Endodermal cell (in vitro differentiated cells): ENCODE results near the gene SRSF5. TPM values are rescaled to one million over a fixed set of nuclear protein-coding genes. Genes with fewer than 3 reads are reported as not detected.
"Not testable (repeated sequence)": the region's sequence is repeated elsewhere in the genome, so short reads cannot be mapped to it uniquely, and the experiment has no call there.

Source experiments
- DNase-seq: peaks from one replicate; pipeline ENCODE4 v3.0.0-alpha.2; 2017
- H3K27ac ChIP-seq: 2 replicates; pipeline ENCODE4 v1.5.1; 2013; ENCODE audit warnings: mild to moderate bottlenecking, low read depth, low read length, moderate library complexity
- H3K27me3 ChIP-seq: 2 replicates; pipeline ENCODE4 v1.6.1; 2013; ENCODE audit warnings: mild to moderate bottlenecking, low read length, moderate library complexity; ENCODE audit not compliant: insufficient read depth, control insufficient read depth, poor library complexity, severe bottlenecking
- H3K36me3 ChIP-seq: 2 replicates; pipeline ENCODE4 v1.7.0; 2013; ENCODE audit warnings: mild to moderate bottlenecking, low read length, moderate library complexity; ENCODE audit not compliant: control insufficient read depth, insufficient read depth
- H3K4me1 ChIP-seq: one replicate; pipeline ENCODE4 v1.7.0; 2013; ENCODE audit warnings: low read length; ENCODE audit not compliant: control insufficient read depth, insufficient read depth
- H3K4me3 ChIP-seq: 2 replicates; pipeline ENCODE4 v1.5.1; 2013; ENCODE audit warnings: mild to moderate bottlenecking, low read length, moderate library complexity
- H3K9ac ChIP-seq: 2 replicates; pipeline ENCODE4 v1.6.1; 2013; ENCODE audit warnings: mild to moderate bottlenecking, low read length, moderate library complexity; ENCODE audit not compliant: poor library complexity, severe bottlenecking; ENCODE audit errors: extremely low read depth
- H3K9me3 ChIP-seq: 2 replicates; pipeline ENCODE4 v1.6.1; 2013; ENCODE audit warnings: mild to moderate bottlenecking, low read length, moderate library complexity; ENCODE audit not compliant: control insufficient read depth
- H3K27ac Mint-ChIP-seq: 2 replicates; pipeline ENCODE4 v1.8.0; 2020; ENCODE audit warnings: mixed read lengths
- H3K27me3 Mint-ChIP-seq: 2 replicates; pipeline ENCODE4 v1.8.0; 2021; ENCODE audit warnings: mild to moderate bottlenecking, mixed read lengths; ENCODE audit not compliant: insufficient read depth
- H3K36me3 Mint-ChIP-seq: 2 replicates; pipeline ENCODE4 v1.8.0; 2020; ENCODE audit warnings: low read depth, mixed read lengths
- H3K4me1 Mint-ChIP-seq: 2 replicates; pipeline ENCODE4 v1.8.0; 2020; ENCODE audit warnings: mixed read lengths
- H3K4me3 Mint-ChIP-seq: 2 replicates; pipeline ENCODE4 v1.8.0; 2020; ENCODE audit warnings: mild to moderate bottlenecking, moderate library complexity, mixed read lengths
- H3K9me3 Mint-ChIP-seq: 2 replicates; pipeline ENCODE4 v1.8.0; 2020; ENCODE audit warnings: mild to moderate bottlenecking, mixed read lengths
- CTCF ChIP-seq: fragments of 200-600 bp; sonication (generic); conservative IDR thresholded peaks from 2 replicates; pipeline ENCODE4 v1.5.0; 2021; ENCODE audit warnings: antibody characterized with exemption, mild to moderate bottlenecking
- WGBS, 2 experiments: methylation state at CpG; one replicate each; pipeline versions ENCODE4 v1.1.5 to v1.1.7; 2013; ENCODE audit warnings: missing lambda C conversion rate in 2 of 2, mixed read lengths in 1 of 2; ENCODE audit not compliant: insufficient coverage in 1 of 2, insufficient read length in 1 of 2; 5-methylcytosine and 5-hydroxymethylcytosine counted together
- long read RNA-seq, 4 experiments: library from polyadenylated mRNA in 2 of 4; library from RNA in 1 of 4; library from capped mRNA in 1 of 4; stranded (forward) in 3 of 4; unstranded in 1 of 4; transcript quantifications; one replicate each; pipeline ENCODE4 v2.0.0, GENCODE V29; 2020 to 2021; ENCODE audit warnings: inconsistent platforms in 1 of 4
- polyA plus RNA-seq, 2 experiments: library from polyadenylated mRNA; stranded (reverse); fragments of 50-300 nt; gene quantifications; one replicate each; pipeline ENCODE4 v1.2.3, GENCODE V29; 2013
- total RNA-seq, 2 donors: library from RNA; stranded (reverse); fragmentation: NEBNext Ultra II Directional in 1 of 2; extraction: Animal tissue kit (Norgen Biotek cat#: 25700) in 1 of 2; gene quantifications; 2 replicates in 1 of 2; 3 replicates in 1 of 2; pipeline ENCODE4 v1.2.1, GENCODE V29; 2021

Gene SRSF5
- 100 to 1,000 TPM; 285 to 307 TPM for total RNA-seq
- 402 TPM for polyA plus RNA-seq (2013, experiment 1 of 2)
- polyA plus RNA-seq (2013, experiment 2 of 2) = 355 TPM
- long read RNA-seq, experiment 1, transcript SRSF5-217 (8 exons, 1,500 nt) = major isoform, 45 of 121 reads
- long read RNA-seq, experiment 1, partial matches to known transcripts = 25 of 121 reads
- long read RNA-seq, experiment 1, other reads (novel, unspliced or antisense) = 44 of 121 reads
- long read RNA-seq, experiment 2, transcript SRSF5-217 (8 exons, 1,500 nt) = major isoform, 127 of 289 reads
- long read RNA-seq, experiment 2, transcript SRSF5-201 (8 exons, 1,638 nt) = minor isoform, 25 of 289 reads
- long read RNA-seq, experiment 2, partial matches to known transcripts = 13 of 289 reads
- long read RNA-seq, experiment 2, other reads (novel, unspliced or antisense) = 115 of 289 reads
- long read RNA-seq, experiment 3, transcript SRSF5-217 (8 exons, 1,500 nt) = major isoform, 163 of 508 reads
- long read RNA-seq, experiment 3, transcript SRSF5-212 (7 exons, 2,443 nt) = minor isoform, 7 of 508 reads
- long read RNA-seq, experiment 3, transcript SRSF5-201 (8 exons, 1,638 nt) = minor isoform, 25 of 508 reads
- long read RNA-seq, experiment 3, transcript SRSF5-207 (6 exons, 3,044 nt) = minor isoform, 10 of 508 reads
- long read RNA-seq, experiment 3, partial matches to known transcripts = 52 of 508 reads
- long read RNA-seq, experiment 3, other reads (novel, unspliced or antisense) = 249 of 508 reads
- long read RNA-seq, experiment 4, transcript SRSF5-208 (2 exons, 947 nt) = minor isoform, 10 of 1,519 reads
- long read RNA-seq, experiment 4, transcript SRSF5-217 (8 exons, 1,500 nt) = major isoform, 856 of 1,519 reads
- long read RNA-seq, experiment 4, transcript SRSF5-201 (8 exons, 1,638 nt) = minor isoform, 90 of 1,519 reads
- long read RNA-seq, experiment 4, partial matches to known transcripts = 343 of 1,519 reads
- long read RNA-seq, experiment 4, other reads (novel, unspliced or antisense) = 216 of 1,519 reads

- WGBS, 2 experiments = 0% methylated on average over 15 to 31 of the region's 31 CpGs
- peaks cover 8% of the 10 kb centered on the region for H3K9me3 ChIP-seq
- peaks cover 47% of the 10 kb centered on the region for H3K36me3 Mint-ChIP-seq
- H3K36me3 ChIP-seq = peaks cover 43% of the 10 kb centered on the region
- H3K4me3 Mint-ChIP-seq = peak within 1 kb of the TSS; percentile 100
- H3K9ac ChIP-seq = peak within 1 kb of the TSS; percentile 100
- H3K4me3 ChIP-seq = peak within 1 kb of the TSS; percentile 98
- peaks cover 6% of the 10 kb centered on the region for H3K4me1 ChIP-seq
- peaks cover 28% of the 10 kb centered on the region for H3K4me1 Mint-ChIP-seq
- peaks cover 13% of the 10 kb centered on the region for H3K9me3 Mint-ChIP-seq
- peak within 1 kb of the TSS; percentile 94 for H3K27ac ChIP-seq
- no peak for TF ChIP-seq CTCF
- no peaks in the 10 kb centered on the region for H3K27me3 ChIP-seq
- DNase-seq = peak; percentile 97
- H3K27me3 Mint-ChIP-seq = peaks cover 8% of the 10 kb centered on the region
- H3K27ac Mint-ChIP-seq = peak within 1 kb of the TSS; percentile 100
Observed at GRCh38 chr14:69766984-69767368, at the start of gene SRSF5. SRSF5 (plus strand) TSS chr14:69767142; CDS start chr14:69768157, 1,015 bp downstream.

- H3K9ac ChIP-seq, DNase-seq, H3K36me3 Mint-ChIP-seq, H3K36me3 ChIP-seq, H3K4me3 ChIP-seq, H3K4me1 ChIP-seq, H3K27ac ChIP-seq, H3K9me3 ChIP-seq, H3K4me3 Mint-ChIP-seq, H3K27me3 ChIP-seq, H3K9me3 Mint-ChIP-seq, H3K27ac Mint-ChIP-seq, H3K27me3 Mint-ChIP-seq: not testable (repeated sequence)
- WGBS, 2 experiments = 91 to 92% methylated on average over 1 to 2 of the region's 2 CpGs
- H3K4me1 Mint-ChIP-seq = peaks cover 12% of the 10 kb centered on the region
Observed at GRCh38 chr14:69718614-69719013, 48.3 kb upstream of the SRSF5 start.

- H3K27ac Mint-ChIP-seq = no peak overlapping the region
Observed at GRCh38 chr14:69719501-69719951, 47.4 kb upstream of the SRSF5 start.

More at GRCh38 chr14:69719501-69719951, 47.4 kb upstream of the SRSF5 start:
- H3K9ac ChIP-seq = no peak overlapping the region
- no peaks in the 10 kb centered on the region for H3K27me3 ChIP-seq
- H3K36me3 ChIP-seq = no peaks in the 10 kb centered on the region
- Mint-ChIP-seq H3K4me1 (peaks cover 3% of the 10 kb centered on the region), H3K27me3 (no peaks in the 10 kb centered on the region), H3K9me3 (no peaks in the 10 kb centered on the region), H3K36me3 (no peaks in the 10 kb centered on the region), H3K4me3 (no peak overlapping the region)
- H3K27ac ChIP-seq = no peak overlapping the region
- peaks cover 1% of the 10 kb centered on the region for H3K4me1 ChIP-seq
- H3K9me3 ChIP-seq = no peaks in the 10 kb centered on the region
- peak; percentile 64 for DNase-seq
- H3K4me3 ChIP-seq = no peak overlapping the region
- 58 to 83% methylated on average over 6 to 7 of the region's 7 CpGs for WGBS, 2 experiments
- no peak for TF ChIP-seq CTCF
